GM23248 (cell line): ENCODE data around the gene SHH. TPM values are rescaled to one million over a fixed set of nuclear protein-coding genes. Genes with fewer than 3 reads are reported as not detected.

ENCODE experiments used
- DNase-seq: peaks from one replicate; pipeline ENCODE4 v3.0.0-alpha.2; 2015
- H2AFZ ChIP-seq: fragments of 200-600 bp; sonication (generic); 2 replicates; pipeline ENCODE4 v1.6.1; 2016; ENCODE audit warnings: antibody characterized with exemption
- H3F3A ChIP-seq: fragments of 200-600 bp; sonication (generic); 2 replicates; pipeline ENCODE4 v1.6.1; 2016; ENCODE audit warnings: mild to moderate bottlenecking, antibody characterized with exemption, mixed run types; ENCODE audit not compliant: insufficient read depth
- H3K27ac ChIP-seq: fragments of 200-600 bp; sonication (generic); 2 replicates; pipeline ENCODE4 v1.5.1; 2016; ENCODE audit warnings: mild to moderate bottlenecking
- H3K27me3 ChIP-seq: fragments of 200-600 bp; sonication (generic); replicated peaks from 2 replicates; pipeline ENCODE4 v1.6.1; 2016; ENCODE audit warnings: mild to moderate bottlenecking; ENCODE audit not compliant: insufficient read depth
- H3K36me3 ChIP-seq: fragments of 200-600 bp; sonication (generic); 2 replicates; pipeline ENCODE4 v1.6.1; 2016; ENCODE audit warnings: low read depth, mild to moderate bottlenecking
- H3K4me1 ChIP-seq: fragments of 200-600 bp; sonication (generic); 2 replicates; pipeline ENCODE4 v1.6.1; 2016; ENCODE audit warnings: mild to moderate bottlenecking; ENCODE audit not compliant: insufficient read depth
- H3K4me2 ChIP-seq: fragments of 200-600 bp; sonication (generic); one replicate; pipeline ENCODE4 v1.6.1; 2016; ENCODE audit warnings: mild to moderate bottlenecking; ENCODE audit not compliant: unreplicated experiment
- H3K4me3 ChIP-seq: fragments of 200-600 bp; sonication (generic); 2 replicates; pipeline ENCODE4 v1.5.1; 2016; ENCODE audit warnings: mild to moderate bottlenecking
- H3K79me2 ChIP-seq: fragments of 200-600 bp; sonication (generic); 2 replicates; pipeline ENCODE4 v1.6.1; 2016; ENCODE audit warnings: mild to moderate bottlenecking; ENCODE audit not compliant: insufficient read depth
- H3K9ac ChIP-seq: fragments of 200-600 bp; sonication (generic); 2 replicates; pipeline ENCODE4 v1.6.1; 2016; ENCODE audit warnings: mild to moderate bottlenecking
- H3K9me2 ChIP-seq: fragments of 200-600 bp; sonication (generic); 2 replicates; pipeline ENCODE4 v1.6.1; 2016; ENCODE audit warnings: mixed run types, mild to moderate bottlenecking, moderate library complexity; ENCODE audit not compliant: insufficient read depth
- H3K9me3 ChIP-seq: fragments of 200-600 bp; sonication (generic); one replicate; pipeline ENCODE4 v1.6.1; 2017; ENCODE audit warnings: low read depth
- H4K20me1 ChIP-seq: fragments of 200-600 bp; sonication (generic); 2 replicates; pipeline ENCODE4 v1.6.0; 2016; ENCODE audit not compliant: insufficient read depth
- EZH2 ChIP-seq: fragments of 200-600 bp; sonication (generic); IDR thresholded peaks from 2 replicates; pipeline ENCODE4 v1.6.1; 2018; ENCODE audit warnings: antibody characterized with exemption, mild to moderate bottlenecking; ENCODE audit not compliant: insufficient read depth, poor library complexity, severe bottlenecking
- EZH2phosphoT487 ChIP-seq: fragments of 200-600 bp; sonication (generic); IDR thresholded peaks from 2 replicates; pipeline ENCODE4 v1.6.1; 2018; ENCODE audit warnings: antibody characterized with exemption, moderate library complexity, mild to moderate bottlenecking, low read depth; ENCODE audit not compliant: insufficient read depth
- WGBS, 2 experiments: methylation state at CpG; one replicate each; pipeline ENCODE4 v1.1.6; 2015 to 2017; ENCODE audit warnings: low lambda C conversion rate in 2 of 2, low coverage in 1 of 2; ENCODE audit errors: missing lambda C conversion rate in 2 of 2; 5-methylcytosine and 5-hydroxymethylcytosine counted together
- in situ Hi-C: fragments of 300-500 bp; cut with MboI; formaldehyde crosslinking; loops from 2 replicates; pipeline ENCODE4 v1.15.0; 2020
- polyA plus RNA-seq: library from polyadenylated mRNA; unstranded; fragments of >200 nt; fragmentation: Nextera tagmentation; extraction: Ambion mirVana; gene quantifications from 2 replicates; pipeline ENCODE4 v1.2.1, GENCODE V29; 2016
- total RNA-seq: library from RNA; depleted of rRNA; stranded (reverse); fragments of >200 nt; shearing (Covaris generic); gene quantifications from 2 replicates; pipeline ENCODE4 v1.2.3, GENCODE V29; 2014

Gene SHH
- total and polyA plus RNA-seq, 2 experiments from 2014 or later, result not detected

GRCh38 chr7:155844019-155844453, 31.8 kb upstream of the SHH start:
- TF ChIP-seq EZH2, result no peak
- TF ChIP-seq EZH2phosphoT487, result no peak
- Histone ChIP-seq H3K9me3 (no peaks in the 10 kb centered on the region), H3K27ac (no peak overlapping the region), H3K4me1 (no peaks in the 10 kb centered on the region), H3K9ac (no peak overlapping the region), H3K27me3 (no peaks in the 10 kb centered on the region), H4K20me1 (no peaks in the 10 kb centered on the region), H3K9me2 (no peaks in the 10 kb centered on the region), H3K4me3 (no peak overlapping the region), H2AFZ (no peak overlapping the region), H3K4me2 (no peak overlapping the region), H3K36me3 (no peaks in the 10 kb centered on the region), H3F3A (no peaks in the 10 kb centered on the region), H3K79me2 (no peaks in the 10 kb centered on the region)
- DNase-seq, result no peak
- 13 to 16% methylated on average over 12 to 14 of the region's 14 CpGs for WGBS, 2 experiments
- in situ Hi-C loops, result no loop called here

GRCh38 chr7:155843426-155844018, 31.3 kb upstream of the SHH start:
- WGBS, 2 experiments, result 55 to 63% methylated on average over 18 to 20 of the region's 20 CpGs
- no peaks in the 10 kb centered on the region for H3K79me2 ChIP-seq
- H2AFZ ChIP-seq, result no peak overlapping the region
- H3K36me3 ChIP-seq, result no peaks in the 10 kb centered on the region
- no peaks in the 10 kb centered on the region for H3K9me3 ChIP-seq
- no peak overlapping the region for H3K27ac ChIP-seq
- no peak overlapping the region for H3K4me2 ChIP-seq
- no peaks in the 10 kb centered on the region for H3K27me3 ChIP-seq
- DNase-seq, result no peak
- no peak for TF ChIP-seq EZH2phosphoT487
- no peak for TF ChIP-seq EZH2
- no peaks in the 10 kb centered on the region for H3K4me1 ChIP-seq
- H3K9ac ChIP-seq, result no peak overlapping the region
- no peak overlapping the region for H3K4me3 ChIP-seq
- H3F3A ChIP-seq, result no peaks in the 10 kb centered on the region
- H4K20me1 ChIP-seq, result no peaks in the 10 kb centered on the region
- in situ Hi-C loops, result no loop called here
- H3K9me2 ChIP-seq, result no peaks in the 10 kb centered on the region

DNA sequence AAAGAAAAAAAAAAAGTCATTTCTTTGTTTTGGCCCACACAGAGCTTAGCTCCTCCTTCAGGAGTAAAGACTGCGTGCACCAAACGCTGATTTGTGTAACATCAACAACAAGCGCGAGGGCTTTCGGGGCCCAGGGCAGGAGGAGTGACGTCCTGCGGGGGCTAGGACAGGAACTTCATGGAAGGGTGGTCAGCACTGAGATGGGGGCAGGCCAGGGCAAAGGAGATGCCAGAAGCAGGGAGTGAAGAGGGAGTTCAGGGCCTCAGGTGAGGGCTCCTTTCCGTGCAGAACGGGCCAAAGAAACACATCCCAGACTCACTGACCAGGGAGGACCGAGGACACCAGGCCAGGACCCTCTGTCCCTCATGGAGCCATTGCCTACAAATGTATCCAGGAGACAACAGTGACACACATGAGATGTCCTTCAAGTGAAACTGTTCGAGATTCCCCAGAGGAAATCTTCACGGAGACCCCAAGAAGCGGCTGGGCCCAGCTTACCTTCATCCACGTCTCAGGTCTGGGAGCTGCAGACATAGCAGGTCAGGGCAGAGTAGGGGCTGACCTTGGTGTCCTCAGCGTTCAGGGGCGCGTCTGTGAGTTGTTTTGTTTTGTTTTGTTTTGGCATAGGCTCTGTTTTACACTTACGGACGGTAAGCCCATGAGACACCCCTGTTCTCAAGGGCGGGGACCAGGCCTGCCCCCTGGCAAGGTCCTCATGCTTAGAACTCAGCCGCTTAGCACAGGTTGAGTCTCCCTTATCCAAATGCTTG, 30.4 kb upstream of the SHH start:
- TF ChIP-seq EZH2phosphoT487, result no peak
- no peak for TF ChIP-seq EZH2
- in situ Hi-C loops, result no loop called here
- Histone ChIP-seq H3K27ac (no peak overlapping the region), H3K4me3 (no peak overlapping the region), H2AFZ (no peak overlapping the region), H3K9ac (no peak overlapping the region), H3K27me3 (no peaks in the 10 kb centered on the region), H3K9me3 (no peaks in the 10 kb centered on the region), H3K4me1 (no peaks in the 10 kb centered on the region), H4K20me1 (no peaks in the 10 kb centered on the region), H3K9me2 (no peaks in the 10 kb centered on the region), H3F3A (no peaks in the 10 kb centered on the region), H3K36me3 (no peaks in the 10 kb centered on the region), H3K79me2 (no peaks in the 10 kb centered on the region), H3K4me2 (no peak overlapping the region)
- no peak for DNase-seq
- 48 to 49% methylated on average over 21 of the region's 21 CpGs for WGBS, 2 experiments

GRCh38 chr7:155840909-155841308, 28.6 kb upstream of the SHH start:
- Histone ChIP-seq H3K27ac (no peak overlapping the region), H3K9me3 (no peaks in the 10 kb centered on the region), H3K9ac (no peak overlapping the region), H2AFZ (no peak overlapping the region), H3K36me3 (no peaks in the 10 kb centered on the region), H4K20me1 (no peaks in the 10 kb centered on the region), H3K4me2 (no peak overlapping the region), H3K4me3 (no peak overlapping the region), H3K27me3 (no peaks in the 10 kb centered on the region), H3K4me1 (no peaks in the 10 kb centered on the region), H3K9me2 (no peaks in the 10 kb centered on the region), H3K79me2 (no peaks in the 10 kb centered on the region), H3F3A (no peaks in the 10 kb centered on the region)
- in situ Hi-C loops, result no loop called here
- no peak for DNase-seq
- TF ChIP-seq EZH2phosphoT487 (no peak), EZH2 (no peak)
- WGBS, 2 experiments, result 30 to 38% methylated on average over 8 of the region's 8 CpGs
